ENCODE results near the gene ACTA1. TPM values are rescaled to one million over a fixed set of nuclear protein-coding genes. Genes with fewer than 3 reads are reported as not detected.
A peak's percentile ranks its signal among the peaks of the same experiment; 100 is the strongest.
"Not testable (repeated sequence)": the region's sequence is repeated elsewhere in the genome, so short reads cannot be mapped to it uniquely, and the experiment has no call there.

Gene ACTA1
- total and polyA plus RNA-seq, 3 experiments from 2014 or later: not detected

- Histone ChIP-seq H3K27ac (ENCODE audit: low read depth, low read length) (no peak overlapping the region), H3K4me3 (ENCODE audit: low read length) (no peak overlapping the region), H3K27me3 (ENCODE audit: insufficient read depth, low read length, poor library complexity, severe bottlenecking) (peaks cover 29% of the 10 kb centered on the region), H3K9me3 (ENCODE audit: low read length) (no peaks in the 10 kb centered on the region), H3K36me3 (ENCODE audit: insufficient read depth, low read length) (no peaks in the 10 kb centered on the region), H3K4me1 (ENCODE audit: insufficient read depth, low read length) (no peaks in the 10 kb centered on the region)
- no peak for DNase-seq
- Mint-ChIP-seq H3K4me1 (peaks cover 11 to 32% (median 11%) of the 10 kb centered on the region in 3 donors), H3K4me3 (peak overlapping the region in 6 of 7 donors; percentile 47 to 73 (median 54)), H3K27me3 (peaks cover 47 to 76% of the 10 kb centered on the region in 2 donors), H3K9me3 (no peaks in the 10 kb centered on the region), H3K27ac (peak overlapping the region in 1 of 8 donors; percentile 39), H3K36me3 (peaks cover 0 to 5% (median 0%) of the 10 kb centered on the region in 3 donors)
- POLR2A ChIA-PET: no interaction called here
- CTCF ChIA-PET: interaction anchor here (1.2 kb wide), 1 partner anchor 16 kb away, joined by 3 read pairs; no protein-coding TSS in a partner anchor
Measured at GRCh38 chr1:229406798-229407197, 27.1 kb downstream of the ACTA1 start.

DNA sequence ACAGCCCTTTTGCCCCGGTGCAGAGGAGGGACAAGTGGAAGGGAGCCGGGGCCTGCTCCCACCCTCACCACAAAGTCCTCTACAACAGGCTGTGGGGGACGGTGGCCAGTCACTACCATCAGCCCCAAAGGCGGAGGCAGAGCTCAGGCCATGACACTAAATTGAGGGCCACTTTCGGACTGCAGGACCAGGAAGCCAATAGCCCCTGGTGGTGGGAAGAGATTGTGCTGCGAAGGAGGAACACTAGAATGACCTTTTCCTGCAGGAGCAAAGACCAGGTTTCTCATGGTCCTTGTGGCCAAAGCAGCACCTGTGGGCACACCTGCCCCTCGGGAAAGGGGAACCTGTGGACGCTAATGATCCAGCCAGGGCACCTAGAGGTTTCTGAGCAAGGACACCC lies 30.3 kb downstream of the ACTA1 start:
- Mint-ChIP-seq H3K36me3 (peaks cover 0 to 5% (median 0%) of the 10 kb centered on the region in 3 donors), H3K9me3 (no peaks in the 10 kb centered on the region), H3K4me3 (no peak overlapping the region), H3K27me3 (peaks cover 30 to 70% of the 10 kb centered on the region in 2 donors), H3K4me1 (peaks cover 4 to 17% (median 7%) of the 10 kb centered on the region in 3 donors), H3K27ac (no peak overlapping the region)
- no peaks in the 10 kb centered on the region for H3K36me3 ChIP-seq (ENCODE audit: insufficient read depth, low read length)
- CTCF ChIA-PET: no interaction called here
- H3K9me3 ChIP-seq (ENCODE audit: low read length): no peaks in the 10 kb centered on the region
- no peak overlapping the region for H3K27ac ChIP-seq (ENCODE audit: low read depth, low read length)
- POLR2A ChIA-PET: no interaction called here
- H3K4me3 ChIP-seq (ENCODE audit: low read length): no peak overlapping the region
- H3K4me1 ChIP-seq (ENCODE audit: insufficient read depth, low read length): no peaks in the 10 kb centered on the region
- DNase-seq: no peak
- H3K27me3 ChIP-seq (ENCODE audit: insufficient read depth, low read length, poor library complexity, severe bottlenecking): peaks cover 18% of the 10 kb centered on the region

DNA sequence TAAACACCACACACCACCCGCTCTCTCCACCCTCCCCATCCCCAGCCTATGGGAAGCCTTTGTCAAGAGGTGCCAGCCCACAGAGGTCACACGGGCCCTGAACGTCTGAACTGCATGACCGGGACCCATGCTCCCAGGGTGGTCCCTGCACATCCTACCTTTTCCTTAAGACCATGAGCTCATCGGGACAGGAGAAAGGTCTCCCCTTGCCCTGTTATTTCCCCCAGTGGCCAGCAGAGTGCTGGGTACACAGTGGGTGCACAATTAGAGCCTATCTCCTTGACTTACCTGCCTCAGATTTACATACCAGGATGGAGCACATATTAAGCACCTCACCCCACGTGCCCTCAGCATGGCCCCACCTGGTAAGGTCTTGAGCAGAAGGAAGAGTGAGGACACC lies 30.9 kb downstream of the ACTA1 start:
- Mint-ChIP-seq H3K27me3 (peaks cover 30 to 66% of the 10 kb centered on the region in 2 donors), H3K9me3 (no peaks in the 10 kb centered on the region), H3K36me3 (peaks cover 0 to 5% (median 0%) of the 10 kb centered on the region in 3 donors), H3K4me3 (no peak overlapping the region), H3K27ac (no peak overlapping the region), H3K4me1 (peaks cover 4 to 15% (median 7%) of the 10 kb centered on the region in 3 donors)
- ChIA-PET CTCF (no interaction called here), POLR2A (no interaction called here)
- H3K36me3 ChIP-seq (ENCODE audit: insufficient read depth, low read length): no peaks in the 10 kb centered on the region
- no peak overlapping the region for H3K4me3 ChIP-seq (ENCODE audit: low read length)
- H3K27me3 ChIP-seq (ENCODE audit: insufficient read depth, low read length, poor library complexity, severe bottlenecking): peaks cover 12% of the 10 kb centered on the region
- DNase-seq: no peak
- no peak overlapping the region for H3K27ac ChIP-seq (ENCODE audit: low read depth, low read length)
- H3K4me1 ChIP-seq (ENCODE audit: insufficient read depth, low read length): no peaks in the 10 kb centered on the region
- no peaks in the 10 kb centered on the region for H3K9me3 ChIP-seq (ENCODE audit: low read length)

DNA sequence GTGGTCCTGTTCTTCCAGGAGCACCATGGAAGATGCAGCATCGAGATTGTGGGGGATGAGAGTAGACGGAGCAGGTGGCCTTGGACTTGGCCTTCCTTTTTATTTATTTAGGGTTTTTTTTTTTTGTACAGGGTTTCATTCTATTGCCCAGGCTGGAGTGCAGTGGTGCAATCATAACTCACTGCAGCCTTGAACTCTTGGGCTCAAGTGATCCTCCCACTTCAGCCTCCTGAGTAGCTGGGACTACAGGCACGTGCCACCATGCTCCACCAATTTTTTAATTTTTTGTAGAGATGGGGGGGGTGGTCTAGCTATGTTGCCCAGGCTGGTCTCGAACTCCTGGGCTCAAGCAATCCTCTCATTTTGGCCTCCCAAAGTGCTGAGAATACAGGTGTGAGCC lies 31.6 kb downstream of the ACTA1 start:
- H3K4me3 Mint-ChIP-seq; POLR2A ChIA-PET; DNase-seq; H3K27ac ChIP-seq (ENCODE audit: low read depth, low read length); H3K4me3 ChIP-seq (ENCODE audit: low read length); H3K9me3 ChIP-seq (ENCODE audit: low read length); H3K9me3 Mint-ChIP-seq; H3K4me1 ChIP-seq (ENCODE audit: insufficient read depth, low read length); H3K27ac Mint-ChIP-seq; H3K36me3 ChIP-seq (ENCODE audit: insufficient read depth, low read length); H3K4me1 Mint-ChIP-seq; H3K36me3 Mint-ChIP-seq; CTCF ChIA-PET: not testable (repeated sequence)
- peaks cover 30 to 61% of the 10 kb centered on the region in 2 donors for H3K27me3 Mint-ChIP-seq
- peaks cover 12% of the 10 kb centered on the region for H3K27me3 ChIP-seq (ENCODE audit: insufficient read depth, low read length, poor library complexity, severe bottlenecking)

- Histone ChIP-seq H3K4me1 (ENCODE audit: insufficient read depth, low read length) (no peaks in the 10 kb centered on the region), H3K36me3 (ENCODE audit: insufficient read depth, low read length) (no peaks in the 10 kb centered on the region), H3K4me3 (ENCODE audit: low read length) (no peak overlapping the region), H3K27ac (ENCODE audit: low read depth, low read length) (no peak overlapping the region), H3K27me3 (ENCODE audit: insufficient read depth, low read length, poor library complexity, severe bottlenecking) (no peaks in the 10 kb centered on the region), H3K9me3 (ENCODE audit: low read length) (no peaks in the 10 kb centered on the region)
- no peak for DNase-seq
- Mint-ChIP-seq H3K9me3 (no peaks in the 10 kb centered on the region), H3K27me3 (peaks cover 15 to 49% of the 10 kb centered on the region in 2 donors), H3K4me3 (no peak overlapping the region), H3K27ac (no peak overlapping the region), H3K36me3 (no peaks in the 10 kb centered on the region), H3K4me1 (no peaks in the 10 kb centered on the region)
- ChIA-PET POLR2A (no interaction called here), CTCF (no interaction called here)
Measured at GRCh38 chr1:229397762-229398161, 36.1 kb downstream of the ACTA1 start.

GRCh38 chr1:229396585-229397206 lies 37.2 kb downstream of the ACTA1 start:
- no peaks in the 10 kb centered on the region for H3K9me3 ChIP-seq (ENCODE audit: low read length)
- no peaks in the 10 kb centered on the region for H3K4me1 ChIP-seq (ENCODE audit: insufficient read depth, low read length)
- H3K36me3 ChIP-seq (ENCODE audit: insufficient read depth, low read length): no peaks in the 10 kb centered on the region
- no peak for DNase-seq
- Mint-ChIP-seq H3K4me1 (no peaks in the 10 kb centered on the region), H3K36me3 (peaks cover 0 to 1% (median 0%) of the 10 kb centered on the region in 3 donors), H3K27me3 (peaks cover 10 to 50% of the 10 kb centered on the region in 2 donors), H3K4me3 (no peak overlapping the region), H3K27ac (peak overlapping the region in 1 of 8 donors; percentile 59), H3K9me3 (no peaks in the 10 kb centered on the region)
- ChIA-PET POLR2A (no interaction called here), CTCF (no interaction called here)
- H3K27me3 ChIP-seq (ENCODE audit: insufficient read depth, low read length, poor library complexity, severe bottlenecking): no peaks in the 10 kb centered on the region
- H3K27ac ChIP-seq (ENCODE audit: low read depth, low read length): no peak overlapping the region
- H3K4me3 ChIP-seq (ENCODE audit: low read length): no peak overlapping the region

DNA sequence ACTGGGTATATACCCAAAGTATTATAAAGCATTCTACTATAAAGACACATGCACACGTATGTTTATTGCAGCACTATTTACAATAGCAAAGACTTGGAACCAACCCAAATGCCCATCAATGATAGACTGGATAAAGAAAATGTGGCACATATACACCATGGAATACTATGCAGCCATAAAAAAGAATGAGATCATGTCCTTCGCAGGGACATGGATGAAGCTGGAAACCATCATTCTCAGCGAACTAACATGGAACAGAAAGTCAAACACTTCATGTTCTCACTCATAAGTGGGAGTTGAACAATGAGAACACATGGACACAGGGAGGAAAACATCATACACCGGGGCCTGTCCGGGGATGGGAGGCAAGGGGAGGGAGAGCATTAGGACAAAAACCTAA lies 39.4 kb downstream of the ACTA1 start:
- H3K27me3 ChIP-seq (ENCODE audit: insufficient read depth, low read length, poor library complexity, severe bottlenecking); H3K4me1 ChIP-seq (ENCODE audit: insufficient read depth, low read length); H3K36me3 ChIP-seq (ENCODE audit: insufficient read depth, low read length); H3K36me3 Mint-ChIP-seq; H3K27ac Mint-ChIP-seq; H3K4me3 ChIP-seq (ENCODE audit: low read length); DNase-seq; H3K9me3 ChIP-seq (ENCODE audit: low read length); H3K4me1 Mint-ChIP-seq; H3K27ac ChIP-seq (ENCODE audit: low read depth, low read length); CTCF ChIA-PET; H3K9me3 Mint-ChIP-seq; POLR2A ChIA-PET; H3K4me3 Mint-ChIP-seq: not testable (repeated sequence)
- H3K27me3 Mint-ChIP-seq: peaks cover 10 to 51% of the 10 kb centered on the region in 2 donors

DNA sequence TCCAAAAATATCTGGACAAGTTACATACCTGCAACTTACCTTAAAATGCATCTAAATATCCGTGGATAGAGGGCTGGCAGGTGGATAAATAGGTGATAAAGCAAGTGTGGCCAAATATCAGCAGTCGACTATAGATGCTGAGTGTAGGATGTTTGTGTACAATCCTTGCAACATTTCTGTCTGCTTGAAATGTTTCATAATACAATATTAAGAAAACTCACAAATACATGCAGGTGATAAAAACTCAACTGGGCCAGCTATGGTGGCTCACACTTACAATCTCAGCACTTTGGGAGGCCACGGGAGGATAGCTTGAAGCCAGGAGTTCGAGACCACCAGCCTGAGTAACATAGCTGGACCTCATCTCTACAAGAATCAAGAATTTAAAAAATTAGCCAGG lies 41.0 kb downstream of the ACTA1 start:
- peaks cover 0 to 1% (median 0%) of the 10 kb centered on the region in 3 donors for H3K36me3 Mint-ChIP-seq
- peaks cover 4% of the 10 kb centered on the region for H3K27me3 ChIP-seq (ENCODE audit: insufficient read depth, low read length, poor library complexity, severe bottlenecking)

More for the DNA sequence above, 41.0 kb downstream of the ACTA1 start:
- H3K27ac Mint-ChIP-seq: peak overlapping the region in 1 of 8 donors; percentile 59
- CTCF ChIA-PET: no interaction called here
- no peaks in the 10 kb centered on the region for H3K36me3 ChIP-seq (ENCODE audit: insufficient read depth, low read length)
- no peaks in the 10 kb centered on the region for H3K9me3 ChIP-seq (ENCODE audit: low read length)
- H3K4me1 ChIP-seq (ENCODE audit: insufficient read depth, low read length): no peaks in the 10 kb centered on the region
- peaks cover 10 to 47% of the 10 kb centered on the region in 2 donors for H3K27me3 Mint-ChIP-seq
- no peak overlapping the region for H3K4me3 ChIP-seq (ENCODE audit: low read length)
- no peaks in the 10 kb centered on the region for H3K9me3 Mint-ChIP-seq
- H3K4me1 Mint-ChIP-seq: no peaks in the 10 kb centered on the region
- H3K27ac ChIP-seq (ENCODE audit: low read depth, low read length): no peak overlapping the region
- DNase-seq: no peak
- no peak overlapping the region for H3K4me3 Mint-ChIP-seq
- POLR2A ChIA-PET: no interaction called here

Measured in CD8-positive, alpha-beta memory T cell (primary cell).